Measurements from ENCODE around the gene TEX2.

TEX2 gene

GRCh38 chr17:64174686-64175456 is 88.2 kb downstream of the TEX2 start:
- Histone ChIP-seq H3K4me1 (ENCODE audit: low read length) (peaks cover 7% of the 10 kb centered on the region; the same call in 1 of the 2 replicates), H4K20me1 (ENCODE audit: insufficient read depth, low read length) (no peaks in the 10 kb centered on the region), H3K79me2 (ENCODE audit: low read length) (no peaks in the 10 kb centered on the region), H3K27ac (ENCODE audit: low read length) (no peak overlapping the region), H3K9me3 (ENCODE audit: insufficient read depth, low read length) (no peaks in the 10 kb centered on the region), H3K9ac (ENCODE audit: low read length) (no peak overlapping the region), H3K27me3 (ENCODE audit: low read depth, low read length) (no peaks in the 10 kb centered on the region), H3K4me2 (ENCODE audit: low read length) (no peak overlapping the region), H3K4me3 (ENCODE audit: low read length) (no peak overlapping the region), H3K36me3 (replicated peaks; ENCODE audit: low read depth, low read length) (peaks cover 2% of the 10 kb centered on the region), H2AFZ (ENCODE audit: low read depth, low read length) (no peak overlapping the region)
- no peak for TF ChIP-seq EZH2phosphoT487 (IDR thresholded peaks at IDR 0.05; ENCODE audit: low read depth)
- TF ChIP-seq CTCF (IDR thresholded peaks at IDR 0.05; ENCODE audit: low read depth, low read length) = no peak

- Histone ChIP-seq H3K9me3 (ENCODE audit: insufficient read depth, low read length) (no peaks in the 10 kb centered on the region), H4K20me1 (ENCODE audit: insufficient read depth, low read length) (no peaks in the 10 kb centered on the region), H3K4me1 (ENCODE audit: low read length) (peaks cover 7% of the 10 kb centered on the region; the same call in 1 of the 2 replicates), H3K79me2 (ENCODE audit: low read length) (no peaks in the 10 kb centered on the region), H3K36me3 (replicated peaks; ENCODE audit: low read depth, low read length) (peaks cover 2% of the 10 kb centered on the region), H3K4me2 (ENCODE audit: low read length) (no peak overlapping the region), H3K4me3 (ENCODE audit: low read length) (no peak overlapping the region), H2AFZ (ENCODE audit: low read depth, low read length) (no peak overlapping the region), H3K27me3 (ENCODE audit: low read depth, low read length) (no peaks in the 10 kb centered on the region), H3K27ac (ENCODE audit: low read length) (no peak overlapping the region), H3K9ac (ENCODE audit: low read length) (no peak overlapping the region)
- TF ChIP-seq EZH2phosphoT487 (IDR thresholded peaks at IDR 0.05; ENCODE audit: low read depth) (no peak), CTCF (IDR thresholded peaks at IDR 0.05; ENCODE audit: low read depth, low read length) (no peak)
Observed at GRCh38 chr17:64173646-64174045, 89.4 kb downstream of the TEX2 start.

GRCh38 chr17:64172510-64172909 is 90.5 kb downstream of the TEX2 start:
- no peak overlapping the region for H3K4me3 ChIP-seq (ENCODE audit: low read length)
- TF ChIP-seq CTCF (IDR thresholded peaks at IDR 0.05; ENCODE audit: low read depth, low read length) = no peak
- TF ChIP-seq EZH2phosphoT487 (IDR thresholded peaks at IDR 0.05; ENCODE audit: low read depth) = no peak
- H3K27me3 ChIP-seq (ENCODE audit: low read depth, low read length) = no peaks in the 10 kb centered on the region
- H4K20me1 ChIP-seq (ENCODE audit: insufficient read depth, low read length) = no peaks in the 10 kb centered on the region
- H3K36me3 ChIP-seq (replicated peaks; ENCODE audit: low read depth, low read length) = peaks cover 2% of the 10 kb centered on the region
- H3K27ac ChIP-seq (ENCODE audit: low read length) = no peak overlapping the region
- no peaks in the 10 kb centered on the region for H3K79me2 ChIP-seq (ENCODE audit: low read length)
- H3K4me1 ChIP-seq (ENCODE audit: low read length) = peaks cover 12% of the 10 kb centered on the region
- H3K9ac ChIP-seq (ENCODE audit: low read length) = no peak overlapping the region
- no peaks in the 10 kb centered on the region for H3K9me3 ChIP-seq (ENCODE audit: insufficient read depth, low read length)
- H3K4me2 ChIP-seq (ENCODE audit: low read length) = no peak overlapping the region
- H2AFZ ChIP-seq (ENCODE audit: low read depth, low read length) = no peak overlapping the region

GRCh38 chr17:64171041-64171440 is 92.0 kb downstream of the TEX2 start:
- no peak overlapping the region for H3K27ac ChIP-seq (ENCODE audit: low read length)
- no peak overlapping the region for H3K4me2 ChIP-seq (ENCODE audit: low read length)
- no peak overlapping the region for H2AFZ ChIP-seq (ENCODE audit: low read depth, low read length)
- no peak overlapping the region for H3K4me3 ChIP-seq (ENCODE audit: low read length)
- no peak overlapping the region for H3K9ac ChIP-seq (ENCODE audit: low read length)
- H3K79me2 ChIP-seq (ENCODE audit: low read length) = no peaks in the 10 kb centered on the region
- no peaks in the 10 kb centered on the region for H3K27me3 ChIP-seq (ENCODE audit: low read depth, low read length)
- no peaks in the 10 kb centered on the region for H3K9me3 ChIP-seq (ENCODE audit: insufficient read depth, low read length)
- H3K4me1 ChIP-seq (ENCODE audit: low read length) = peaks cover 16% of the 10 kb centered on the region
- no peak for TF ChIP-seq EZH2phosphoT487 (IDR thresholded peaks at IDR 0.05; ENCODE audit: low read depth)
- TF ChIP-seq CTCF (IDR thresholded peaks at IDR 0.05; ENCODE audit: low read depth, low read length) = no peak
- peaks cover 2% of the 10 kb centered on the region for H3K36me3 ChIP-seq (replicated peaks; ENCODE audit: low read depth, low read length)
- no peaks in the 10 kb centered on the region for H4K20me1 ChIP-seq (ENCODE audit: insufficient read depth, low read length)

Measured in OCI-LY3 (cell line).